NCI-H1417 treated with DMSO at 0.1 percent for 48 hours (cell line): ENCODE data around the gene TGM4.

Experiments
- DNase-seq: peaks from one replicate; lab custom pipeline; 2025; lab: John Stamatoyannopoulos, UW

Gene TGM4

DNA sequence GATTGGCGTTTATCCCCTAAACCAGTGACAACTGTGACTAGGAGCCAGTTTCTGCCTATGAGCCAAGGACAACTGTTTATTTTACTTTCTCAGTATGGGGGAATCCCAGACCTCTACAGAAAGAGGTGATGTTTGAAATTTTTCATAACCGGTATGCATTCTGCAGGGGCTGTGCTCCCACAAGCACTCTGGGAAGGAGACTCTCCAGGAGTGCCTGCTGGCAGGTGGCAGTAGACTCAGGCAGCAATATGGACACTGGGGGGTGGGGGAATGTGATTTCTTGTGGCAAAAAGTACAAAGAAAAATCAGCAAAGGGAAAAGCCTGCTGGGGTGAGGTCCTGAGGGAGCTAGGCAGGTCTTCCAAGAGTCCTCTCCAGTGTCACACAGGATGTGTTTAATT, 5.9 kb downstream of the TGM4 start:
- DNase-seq = no peak

DNA sequence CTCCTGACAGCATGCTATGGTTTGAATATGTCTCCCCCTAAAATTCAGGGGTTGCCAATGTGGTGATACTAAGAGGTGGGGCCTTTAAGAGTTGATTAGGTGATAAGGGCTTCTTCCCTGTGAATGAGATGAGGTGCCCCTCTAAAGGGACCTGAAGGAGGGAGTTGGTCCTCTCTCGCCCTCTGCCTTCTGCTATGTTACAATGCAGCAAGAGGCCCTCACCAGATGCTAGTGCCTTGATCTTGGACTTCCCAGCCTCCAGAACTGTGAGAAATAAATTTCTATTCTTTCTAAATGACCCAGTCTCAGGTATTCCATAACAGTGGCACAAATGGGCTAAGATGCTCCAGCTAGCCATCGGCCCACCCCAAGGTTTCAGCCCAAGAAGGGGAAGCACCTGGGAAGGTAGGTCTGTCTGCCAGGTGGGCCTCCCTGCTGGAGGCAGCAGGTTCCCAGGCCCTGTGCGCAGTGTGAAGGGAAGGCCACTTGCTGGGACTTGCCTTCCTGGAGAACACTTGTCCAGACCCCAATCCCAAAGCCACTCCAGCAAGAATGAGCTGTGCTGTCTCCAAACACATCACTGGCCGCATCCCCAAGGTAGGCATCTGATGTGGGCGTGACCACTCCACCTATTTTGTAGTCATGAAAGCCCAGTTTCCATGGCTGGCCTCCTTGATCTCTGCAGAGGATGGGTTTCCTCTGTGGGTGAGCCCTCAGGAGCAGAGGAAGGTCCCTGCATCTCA, 9.0 kb downstream of the TGM4 start:
- DNase-seq = no peak

- no peak for DNase-seq
These were observed 9.6 kb downstream of the TGM4 start for GRCh38 chr3:44883999-44884431.

- DNase-seq = no peak
These were observed 11.2 kb downstream of the TGM4 start for GRCh38 chr3:44885618-44886017.

DNA sequence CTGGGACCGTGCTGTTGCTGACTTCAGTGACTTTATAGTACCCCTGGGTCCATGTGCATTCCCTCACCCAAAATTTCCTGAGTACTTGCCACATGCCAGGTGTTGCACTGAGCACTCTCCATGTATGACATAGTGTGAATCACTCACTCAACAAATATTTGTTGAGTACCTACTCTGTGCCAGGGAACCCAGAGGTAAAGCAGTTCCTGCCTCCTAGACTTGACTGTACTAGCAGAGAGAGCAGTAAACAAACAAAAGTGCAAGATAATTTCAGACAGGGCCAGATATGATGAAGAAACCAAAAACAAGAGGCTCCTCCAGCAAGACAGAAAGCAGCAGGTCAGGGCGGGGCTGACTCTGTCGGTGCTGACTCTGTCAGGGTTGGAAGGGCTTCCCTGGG, 12.2 kb downstream of the TGM4 start:
- no peak for DNase-seq

GRCh38 chr3:44887101-44887500, 12.7 kb downstream of the TGM4 start:
- no peak for DNase-seq

GRCh38 chr3:44890258-44890657, 15.8 kb downstream of the TGM4 start:
- DNase-seq = no peak

GRCh38 chr3:44890852-44891251, 16.4 kb downstream of the TGM4 start:
- DNase-seq = no peak

- DNase-seq = no peak
These were observed 18.3 kb downstream of the TGM4 start for GRCh38 chr3:44892689-44893088.

DNA sequence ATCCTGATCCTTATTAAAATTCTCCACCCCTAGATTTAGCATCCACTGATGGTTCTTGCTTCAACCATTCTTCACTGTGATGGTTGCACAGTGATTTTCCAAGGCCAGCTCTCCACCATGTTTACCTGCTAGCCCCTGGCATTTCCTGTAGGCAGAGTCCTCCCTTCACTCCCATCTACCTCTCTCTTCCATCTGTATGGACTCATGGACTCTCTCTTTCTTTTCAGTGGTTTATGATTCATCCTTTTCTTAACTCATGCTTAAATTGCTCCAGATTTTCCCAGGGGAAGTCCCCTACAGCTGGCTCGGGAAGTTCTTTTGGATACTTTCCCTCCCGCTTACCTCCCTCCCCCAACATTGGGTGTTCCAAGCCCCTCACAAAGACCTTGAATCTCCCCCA, 18.7 kb downstream of the TGM4 start:
- DNase-seq = no peak

GRCh38 chr3:44894485-44894884, 20.1 kb downstream of the TGM4 start:
- DNase-seq = no peak

GRCh38 chr3:44896440-44896839, 22.0 kb downstream of the TGM4 start:
- no peak for DNase-seq

DNA sequence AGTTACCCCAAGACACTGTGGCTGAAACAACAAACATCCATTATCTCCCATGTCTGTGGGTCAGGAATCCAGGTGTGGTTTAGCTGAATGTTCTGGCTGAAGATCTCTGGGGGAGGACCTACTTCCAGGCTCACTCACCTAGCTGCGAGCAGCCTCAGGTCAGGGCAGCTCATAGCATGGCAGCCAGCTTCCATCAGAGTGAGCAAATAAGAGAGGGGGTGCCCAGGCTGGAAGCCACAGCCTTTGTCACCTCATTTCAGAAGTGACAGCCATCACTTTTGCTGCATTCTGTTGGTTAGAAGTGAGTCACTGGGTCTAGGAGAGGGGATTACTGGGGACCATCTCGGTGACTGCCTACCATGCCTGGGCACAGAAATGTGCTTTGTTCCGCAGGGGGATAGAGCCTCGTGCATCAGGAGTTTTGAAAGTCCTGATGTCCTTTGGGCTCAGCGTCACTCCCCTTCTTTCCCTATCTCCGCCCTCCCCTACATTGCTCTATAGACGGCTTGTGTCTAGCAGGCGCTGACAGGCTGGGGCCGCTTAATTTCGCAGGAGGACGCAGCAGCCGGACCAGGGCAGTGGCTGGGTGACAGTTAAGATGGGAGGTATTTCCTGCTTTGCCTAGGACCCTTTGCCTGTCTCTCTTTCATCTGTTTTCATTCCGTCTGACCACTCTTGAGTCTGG, 25.4 kb downstream of the TGM4 start:
- DNase-seq = no peak

DNA sequence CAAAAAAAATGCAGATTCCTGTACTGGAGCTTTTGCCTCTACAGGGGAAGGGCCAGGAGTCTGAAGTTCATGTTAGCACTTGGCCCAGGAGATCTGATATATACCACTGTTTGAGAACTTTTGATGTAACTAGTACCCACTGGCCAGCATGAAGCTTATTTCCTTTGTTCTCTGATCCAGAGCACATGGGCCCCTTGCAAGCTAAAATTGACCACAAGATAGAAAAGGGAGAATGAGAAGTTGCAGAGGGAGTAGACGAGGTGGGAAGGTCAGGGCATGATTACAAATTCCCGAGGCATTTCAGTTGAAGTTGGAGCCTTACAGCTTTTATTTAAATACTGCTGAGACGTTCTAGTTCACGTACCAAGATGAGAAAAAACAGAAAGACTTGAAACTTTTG, 28.2 kb downstream of the TGM4 start:
- DNase-seq = no peak

DNA sequence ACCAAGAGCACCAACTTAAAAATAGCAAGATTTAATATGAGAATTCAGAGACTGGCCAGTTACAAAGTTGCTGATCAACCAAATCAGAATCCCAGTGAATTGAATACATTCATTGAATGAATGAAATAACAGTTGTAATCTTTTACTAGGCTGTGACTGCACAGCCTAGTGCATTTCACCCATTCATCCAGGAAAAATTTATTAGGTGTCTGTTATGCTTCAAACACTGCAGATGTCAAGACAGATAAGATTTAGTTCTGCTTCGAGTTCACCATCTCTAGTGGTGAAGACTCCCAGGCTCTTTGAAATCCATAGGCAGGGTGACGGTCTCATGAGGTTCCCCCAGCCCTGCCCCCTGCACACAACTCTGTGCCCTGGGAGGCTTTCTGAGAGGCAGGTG, 28.9 kb downstream of the TGM4 start:
- no peak for DNase-seq

- DNase-seq = no peak
These were observed 29.3 kb downstream of the TGM4 start for GRCh38 chr3:44903751-44904150.

DNA sequence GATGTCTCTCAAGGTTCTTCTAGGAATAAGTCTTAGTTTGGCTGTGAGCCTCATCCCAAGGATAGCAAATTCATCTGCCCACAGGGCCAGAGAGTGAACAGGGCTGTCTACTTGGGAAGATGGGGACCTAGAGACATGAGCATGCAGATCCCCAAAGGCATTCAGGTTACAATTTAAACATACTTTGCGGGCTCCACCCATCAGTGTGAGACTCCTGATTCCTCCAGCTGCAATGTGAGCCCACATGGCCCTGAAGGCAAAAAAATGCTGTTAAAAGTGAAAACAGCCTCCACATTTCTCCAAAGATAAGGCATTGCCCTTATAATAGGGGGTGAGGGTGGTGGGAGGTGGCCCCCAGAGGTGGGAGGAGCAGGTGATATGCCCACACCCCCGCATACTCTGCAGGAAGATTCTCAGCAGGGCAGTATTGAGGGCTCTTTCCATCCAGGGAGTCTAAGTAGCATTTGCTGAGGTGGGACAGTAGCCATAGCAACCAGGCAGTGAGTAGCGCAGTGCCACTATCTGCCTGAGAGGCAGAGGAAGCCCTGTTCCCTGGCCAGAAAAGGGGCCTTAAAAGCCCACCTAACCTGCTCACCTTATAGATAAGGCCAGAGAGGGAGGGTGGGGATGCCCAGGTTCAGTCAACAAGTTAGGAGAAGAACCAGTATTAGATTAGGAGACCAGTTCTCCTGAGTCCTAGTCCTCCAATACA, 31.2 kb downstream of the TGM4 start:
- DNase-seq = no peak

DNA sequence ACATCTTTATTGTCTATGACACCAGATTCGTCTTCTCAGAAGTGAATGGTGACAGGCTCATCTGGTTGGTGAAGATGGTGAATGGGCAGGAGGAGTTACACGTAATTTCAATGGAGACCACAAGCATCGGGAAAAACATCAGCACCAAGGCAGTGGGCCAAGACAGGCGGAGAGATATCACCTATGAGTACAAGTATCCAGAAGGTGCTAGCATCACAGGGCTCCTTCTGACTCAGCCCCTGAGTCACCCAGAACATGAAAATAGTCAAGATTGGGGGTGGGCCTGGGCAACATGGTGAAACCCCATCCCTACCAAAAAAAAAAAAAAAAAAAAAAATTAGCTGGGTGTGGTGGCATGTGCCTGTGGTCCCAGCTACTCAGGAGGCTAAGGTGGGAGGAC, 32.6 kb downstream of the TGM4 start:
- no peak for DNase-seq

DNA sequence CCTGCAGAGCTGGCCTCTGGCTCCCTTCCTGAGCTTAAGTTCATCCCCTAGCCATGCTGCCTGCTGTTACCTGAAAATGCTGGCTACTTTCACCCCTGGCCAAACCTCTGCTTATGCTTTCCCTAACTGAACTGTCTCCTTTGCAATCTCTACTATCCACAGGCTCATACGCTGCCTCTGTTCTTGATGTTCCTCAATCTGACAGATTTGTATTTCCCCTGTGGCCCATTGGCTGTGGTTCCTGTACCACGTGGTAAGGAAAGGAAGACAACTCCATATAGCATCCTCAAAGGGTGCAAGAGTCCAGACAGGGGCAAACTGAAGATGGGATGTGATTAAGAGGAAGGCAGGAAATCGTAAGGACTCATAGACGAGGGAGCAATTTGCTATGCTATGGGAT, 33.2 kb downstream of the TGM4 start:
- DNase-seq = no peak

DNA sequence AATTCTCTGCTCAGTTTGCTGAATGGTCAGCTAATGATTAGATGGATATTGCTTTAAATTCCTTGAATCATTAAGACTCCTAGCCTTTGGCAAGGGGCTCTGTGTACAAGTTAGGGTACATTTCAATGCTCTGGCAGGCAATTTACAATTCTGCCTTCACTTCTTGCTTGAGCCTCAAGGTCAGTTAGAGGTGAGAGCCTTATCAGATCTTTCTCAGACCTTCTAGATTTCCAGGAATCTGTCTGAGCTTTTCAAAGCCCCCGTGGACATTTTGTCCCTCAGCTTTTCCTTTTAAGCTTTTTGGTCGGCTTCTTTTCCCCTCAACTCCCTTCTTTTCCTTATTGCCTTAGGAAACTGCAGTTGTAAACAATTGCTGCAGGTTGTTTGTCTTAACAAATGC, 34.7 kb downstream of the TGM4 start:
- DNase-seq = no peak

DNA sequence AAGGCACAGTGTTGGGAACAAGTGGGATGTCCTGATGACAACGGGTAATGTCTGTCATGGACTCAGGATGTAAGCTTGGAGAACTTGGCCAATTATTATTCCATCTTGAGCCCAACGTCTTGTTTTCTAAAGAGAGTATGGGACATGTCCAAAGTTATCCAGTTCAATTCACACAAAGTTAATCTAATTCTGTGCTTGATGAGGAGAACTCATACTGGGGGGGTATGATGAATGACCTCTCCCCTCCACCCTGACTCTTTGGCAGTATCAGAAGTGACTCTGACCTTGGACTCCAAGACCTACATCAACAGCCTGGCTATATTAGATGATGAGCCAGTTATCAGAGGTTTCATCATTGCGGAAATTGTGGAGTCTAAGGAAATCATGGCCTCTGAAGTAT, 36.3 kb downstream of the TGM4 start:
- DNase-seq = no peak

DNA sequence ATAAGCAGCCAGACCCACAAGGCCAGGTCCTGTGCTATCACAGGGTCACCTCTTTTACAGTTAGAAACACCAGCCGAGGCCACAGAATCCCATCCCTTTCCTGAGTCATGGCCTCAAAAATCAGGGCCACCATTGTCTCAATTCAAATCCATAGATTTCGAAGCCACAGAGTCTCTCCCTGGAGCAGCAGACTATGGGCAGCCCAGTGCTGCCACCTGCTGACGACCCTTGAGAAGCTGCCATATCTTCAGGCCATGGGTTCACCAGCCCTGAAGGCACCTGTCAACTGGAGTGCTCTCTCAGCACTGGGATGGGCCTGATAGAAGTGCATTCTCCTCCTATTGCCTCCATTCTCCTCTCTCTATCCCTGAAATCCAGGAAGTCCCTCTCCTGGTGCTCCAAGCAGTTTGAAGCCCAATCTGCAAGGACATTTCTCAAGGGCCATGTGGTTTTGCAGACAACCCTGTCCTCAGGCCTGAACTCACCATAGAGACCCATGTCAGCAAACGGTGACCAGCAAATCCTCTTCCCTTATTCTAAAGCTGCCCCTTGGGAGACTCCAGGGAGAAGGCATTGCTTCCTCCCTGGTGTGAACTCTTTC, 39.6 kb downstream of the TGM4 start:
- no peak for DNase-seq

DNA sequence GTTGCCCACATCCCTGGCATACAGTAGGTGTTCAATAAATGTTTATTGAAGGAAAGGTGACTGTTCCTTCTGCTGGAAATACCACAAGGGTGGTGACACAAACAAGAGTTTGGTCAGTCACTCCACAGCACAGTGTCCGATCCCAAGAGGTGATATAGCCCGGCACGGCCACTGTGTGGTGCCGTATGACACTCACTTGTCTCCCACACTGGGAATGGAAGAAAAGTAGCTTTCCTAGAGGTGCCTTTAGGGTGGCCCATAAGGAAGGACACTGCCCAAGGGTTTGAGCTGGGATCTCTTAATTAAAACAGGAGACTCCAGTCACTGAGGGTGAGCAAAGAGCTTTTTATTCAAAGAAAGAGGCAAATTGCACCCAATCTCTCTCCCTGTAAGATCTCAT, 40.5 kb downstream of the TGM4 start:
- no peak for DNase-seq
